HG02884 (cell line): ENCODE measurements around the gene RAB32.
"Not testable (repeated sequence)": the region's sequence is repeated elsewhere in the genome, so short reads cannot be mapped to it uniquely, and the experiment has no call there.

Experiments used
- ATAC-seq: cut with Tn5 transposase; IDR thresholded peaks from one replicate; pipeline ENCODE4 v1.9.1; 2021; ENCODE audit warnings: mild to moderate bottlenecking, moderate library complexity; ENCODE audit not compliant: unreplicated experiment

RAB32 gene

DNA sequence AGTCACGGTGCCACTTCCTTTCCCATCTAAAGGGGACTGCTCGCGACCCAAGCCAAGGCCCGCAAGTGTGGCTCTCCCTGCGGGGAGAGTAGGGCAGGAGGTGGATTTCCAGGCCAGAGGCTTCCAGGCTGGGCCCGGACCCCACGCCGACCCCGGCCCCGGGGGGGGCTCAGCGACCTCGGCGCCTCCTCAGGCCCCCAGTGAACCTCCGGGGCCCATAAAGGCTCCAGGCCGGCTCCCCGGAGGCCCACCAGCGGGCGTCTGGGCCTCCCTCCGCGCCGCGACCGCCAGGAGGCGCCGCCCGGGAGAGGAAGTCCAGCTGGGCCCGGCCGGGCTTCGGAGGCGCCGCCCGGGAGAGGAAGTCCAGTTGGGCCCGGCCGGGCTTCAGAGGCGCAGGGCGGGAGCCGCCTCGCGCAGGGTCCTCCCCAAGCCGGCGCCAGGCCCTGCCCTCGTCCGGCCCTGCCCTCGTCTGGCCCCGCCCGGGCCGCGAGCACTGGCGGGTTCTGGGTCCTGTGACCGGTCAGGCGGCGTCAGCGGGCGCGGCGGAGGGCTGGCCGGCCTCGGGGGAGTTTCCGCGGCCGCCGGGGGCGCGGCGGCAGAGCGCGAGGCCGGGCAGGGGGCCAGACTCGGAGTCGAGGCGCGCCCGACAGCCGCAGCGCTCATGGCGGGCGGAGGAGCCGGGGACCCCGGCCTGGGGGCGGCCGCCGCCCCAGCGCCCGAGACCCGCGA, at the start of gene RAB32:
RAB32 (plus strand) TSS at position 623 of the 729 bp plus-strand sequence; CDS start at position 662, 39 bp downstream.
- peak; percentile 66 for ATAC-seq

DNA sequence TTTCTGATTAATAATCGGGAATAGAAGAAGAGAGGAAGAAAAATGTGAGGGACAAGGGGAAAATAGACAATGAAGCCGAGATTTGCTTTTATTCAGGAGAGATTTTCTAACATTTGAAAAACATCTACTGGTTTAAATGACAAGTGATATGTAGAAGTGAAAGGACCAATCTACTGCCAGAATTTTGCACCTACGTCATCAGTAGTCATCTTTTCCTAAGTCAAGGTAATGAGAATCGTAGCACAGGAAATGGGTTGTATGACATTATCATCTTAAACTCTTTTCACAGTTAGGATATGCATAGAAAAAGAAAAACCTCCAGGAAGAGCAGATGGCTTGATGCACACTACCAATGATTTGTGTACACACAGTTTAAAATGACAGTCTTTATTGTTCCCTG, 45.3 kb upstream of the RAB32 start:
- no peak for ATAC-seq

DNA sequence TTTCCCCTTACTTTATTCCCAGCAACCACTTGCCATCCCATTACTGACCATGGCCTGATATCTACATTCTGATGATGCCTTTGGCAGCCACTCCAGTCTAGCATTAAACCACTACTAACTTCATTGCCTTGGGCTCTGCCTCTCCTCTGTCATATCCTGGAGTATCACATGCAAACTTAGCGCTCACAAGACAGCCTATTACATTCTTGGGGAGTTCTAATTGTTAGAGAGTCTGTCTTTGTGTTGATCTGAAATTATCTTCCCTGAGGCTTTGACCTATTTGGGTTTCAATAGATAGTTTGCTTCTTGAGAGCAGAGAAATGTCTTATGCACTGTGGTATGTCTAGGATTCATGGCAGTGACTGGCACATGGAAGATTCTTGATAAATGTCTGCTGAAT, 40.5 kb upstream of the RAB32 start:
- no peak for ATAC-seq

DNA sequence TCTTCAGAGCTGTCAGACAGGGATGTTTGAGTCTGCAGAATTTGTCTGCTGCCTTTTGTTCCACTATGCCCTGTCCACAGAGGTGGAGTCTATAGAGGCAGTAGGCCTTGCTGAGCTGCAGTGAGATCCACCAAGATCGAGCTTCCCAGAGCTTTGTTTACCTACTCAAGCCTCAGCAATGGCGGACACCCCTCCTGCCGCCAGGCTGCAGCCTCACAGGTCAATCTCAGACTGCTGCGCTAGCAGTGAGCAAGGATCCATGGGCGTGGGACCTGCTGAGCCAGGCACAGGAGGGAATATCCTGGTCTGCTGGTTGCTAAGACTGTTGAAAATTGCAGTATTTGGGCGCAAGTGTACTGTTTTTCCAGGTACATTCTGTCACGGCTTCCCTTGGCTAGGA, 28.4 kb upstream of the RAB32 start:
- no peak for ATAC-seq

DNA sequence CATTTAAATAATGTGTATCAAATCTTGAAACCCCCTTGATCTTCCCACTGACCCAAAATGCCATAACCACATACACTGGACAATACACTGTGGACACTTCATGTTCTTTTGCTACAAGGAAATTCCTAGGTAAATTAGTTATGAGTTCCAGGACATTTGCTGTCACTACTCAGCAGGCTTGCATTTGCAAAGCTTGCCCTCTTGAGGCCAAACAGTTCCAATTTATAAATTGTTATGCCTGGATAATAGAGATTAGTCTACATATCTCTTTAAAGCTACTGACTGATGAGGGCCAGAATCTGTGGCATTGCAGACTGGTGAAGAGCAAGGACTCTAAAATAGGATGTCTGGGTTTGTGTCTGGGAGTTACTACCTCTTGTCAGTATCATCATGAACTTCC, 17.4 kb upstream of the RAB32 start:
- no peak for ATAC-seq

DNA sequence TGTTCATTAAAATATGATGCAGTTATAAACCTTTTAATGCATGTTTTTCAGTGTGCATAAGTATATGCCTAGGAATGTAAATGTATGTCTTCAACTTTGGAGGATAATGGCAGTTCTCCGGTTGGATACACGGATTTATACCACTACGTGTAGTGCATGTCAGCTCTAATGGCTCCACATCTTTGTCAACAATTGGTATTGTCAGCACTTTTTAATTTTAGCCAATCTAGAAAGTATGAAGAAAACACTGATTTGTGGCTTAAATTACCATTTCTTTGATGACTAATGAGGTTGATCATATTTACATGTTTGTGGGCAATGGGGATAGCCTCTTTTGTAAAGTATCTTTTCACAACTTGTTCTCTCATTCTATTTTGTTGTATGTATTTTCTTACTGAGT, 10.9 kb upstream of the RAB32 start:
- ATAC-seq: no peak

DNA sequence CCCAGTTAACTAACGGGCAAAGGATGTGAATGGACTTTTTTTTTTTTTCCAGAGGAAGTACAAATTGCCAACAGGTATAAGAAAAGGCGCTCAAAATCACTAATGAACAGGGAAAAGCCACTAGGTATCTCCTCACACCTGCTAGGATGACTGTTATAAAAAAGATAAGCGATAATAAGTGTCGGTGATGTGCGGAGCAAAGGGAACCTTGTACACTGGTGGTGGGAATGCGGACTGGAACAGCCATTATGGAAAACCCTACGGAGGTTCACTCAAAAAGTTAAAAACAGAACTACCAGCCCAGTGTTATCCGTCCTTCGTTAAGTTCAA, 787 bp upstream of the RAB32 start:
- no peak for ATAC-seq

DNA sequence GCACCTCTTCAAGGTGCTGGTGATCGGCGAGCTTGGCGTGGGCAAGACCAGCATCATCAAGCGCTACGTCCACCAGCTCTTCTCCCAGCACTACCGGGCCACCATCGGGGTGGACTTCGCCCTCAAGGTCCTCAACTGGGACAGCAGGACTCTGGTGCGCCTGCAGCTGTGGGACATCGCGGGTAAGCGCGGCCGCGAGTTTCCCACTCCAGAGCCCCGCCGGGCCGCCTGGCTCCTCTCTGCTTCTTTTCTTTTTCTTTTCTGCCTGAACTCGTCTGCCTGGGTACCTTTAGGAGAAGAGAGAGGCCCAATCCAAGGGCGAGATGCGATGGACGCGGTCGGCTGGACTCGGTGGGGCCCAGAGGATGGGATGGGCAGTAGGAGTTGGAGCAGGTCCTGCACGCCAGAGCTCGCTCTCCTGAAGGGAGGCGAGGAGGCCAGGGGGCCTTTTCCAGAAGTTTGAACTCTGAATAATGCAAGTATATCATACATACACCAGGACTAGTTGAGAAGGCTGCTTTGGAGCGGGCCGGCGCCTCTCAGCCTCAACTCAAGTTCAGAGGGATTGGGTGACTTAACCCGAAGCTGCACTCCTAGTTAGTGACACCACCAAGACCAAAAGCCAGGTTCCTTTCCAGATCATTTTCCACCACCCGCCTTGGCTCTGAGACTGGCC, 445 bp downstream of the RAB32 start:
- no peak for ATAC-seq

DNA sequence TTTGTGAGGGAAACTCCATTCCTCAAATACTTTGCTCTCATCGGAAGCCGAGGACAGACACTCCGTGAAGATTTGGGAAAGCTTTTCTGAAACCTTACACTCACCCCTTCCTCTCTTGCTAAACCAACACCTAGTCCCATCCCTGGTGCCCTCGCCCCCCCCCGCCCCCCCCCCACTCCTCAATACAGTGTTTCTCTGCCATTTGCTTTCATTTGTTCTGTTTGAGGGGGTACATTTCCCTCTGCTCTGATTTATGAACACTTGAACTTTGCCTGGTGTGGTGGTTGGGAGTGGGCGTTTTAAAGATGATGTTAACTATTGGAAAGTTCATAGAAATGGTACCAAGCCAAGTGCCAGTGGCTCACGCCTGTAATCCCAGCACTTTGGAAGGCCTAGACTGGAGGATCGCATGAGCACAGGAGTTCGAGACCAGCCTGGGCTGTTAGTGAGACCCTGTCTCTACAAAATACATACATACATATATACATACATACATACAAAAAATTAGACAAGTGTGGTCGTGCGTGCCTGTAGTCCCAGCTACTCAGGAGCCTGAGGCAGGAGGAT, 1.1 kb downstream of the RAB32 start:
- ATAC-seq: no peak

DNA sequence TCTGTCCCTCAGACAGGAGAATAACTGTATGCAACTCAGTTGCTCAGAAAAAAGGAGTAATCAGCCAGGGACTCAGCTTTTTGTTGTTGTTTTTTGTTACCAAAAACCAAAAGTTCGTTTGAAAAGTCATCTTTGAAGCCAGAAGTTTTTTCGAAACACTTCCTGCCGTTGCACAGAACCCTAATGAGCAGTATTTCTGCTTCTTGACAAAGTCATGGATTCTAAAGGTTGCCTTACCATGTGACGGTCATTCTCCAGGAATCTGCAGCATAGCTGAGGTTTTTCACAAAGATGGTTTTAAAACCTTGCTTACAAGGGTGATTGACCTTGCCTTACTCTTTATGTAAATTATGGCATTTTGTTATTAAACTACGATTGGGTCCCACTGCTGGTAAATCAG, 1.9 kb downstream of the RAB32 start:
- no peak for ATAC-seq

DNA sequence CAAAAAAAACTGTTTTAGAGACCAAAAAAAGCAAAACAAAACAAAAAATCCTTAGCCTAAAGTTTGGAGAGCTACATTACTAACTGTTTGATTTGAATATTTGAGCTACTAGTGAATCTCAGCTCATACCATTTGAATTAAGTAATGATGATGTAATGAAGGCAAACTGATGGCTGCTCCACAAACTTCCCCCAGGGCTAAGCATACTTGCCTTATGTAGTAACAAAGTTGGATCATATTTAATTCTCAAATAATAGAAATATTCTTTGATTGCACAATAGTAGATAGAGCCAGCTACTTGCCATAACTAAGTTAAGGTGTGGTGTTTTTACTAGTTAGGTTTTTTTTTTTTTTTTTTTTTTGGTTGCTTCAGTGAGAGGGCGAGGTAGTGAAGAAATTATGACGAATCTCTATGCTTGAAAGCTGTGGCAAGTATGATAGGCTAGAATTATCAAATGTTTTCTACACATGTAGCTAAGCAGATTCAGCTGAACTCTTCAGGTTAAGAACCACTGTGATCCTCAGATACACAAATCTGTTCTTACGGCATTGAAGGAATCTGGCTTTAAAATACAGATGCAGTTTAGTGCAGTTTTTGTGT, 2.9 kb downstream of the RAB32 start:
- ATAC-seq: no peak

DNA sequence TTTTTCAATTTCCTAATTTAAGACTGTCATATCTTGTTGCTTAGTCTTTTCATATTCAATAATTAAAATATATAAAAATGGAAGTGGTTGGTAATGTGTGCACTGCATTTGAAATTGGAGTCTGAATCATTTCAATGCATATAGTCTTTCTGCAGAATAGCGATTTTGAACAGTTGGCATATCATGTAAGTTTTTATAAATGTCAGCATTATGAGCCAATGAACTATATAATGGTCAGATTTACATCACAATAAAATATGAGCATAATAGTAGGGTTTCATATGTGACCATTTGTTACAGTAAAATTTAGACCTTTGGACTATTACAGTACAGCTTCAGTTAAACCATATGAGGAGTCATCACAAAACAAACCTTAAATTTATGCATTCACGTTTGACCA, 4.3 kb downstream of the RAB32 start:
- ATAC-seq: no peak

DNA sequence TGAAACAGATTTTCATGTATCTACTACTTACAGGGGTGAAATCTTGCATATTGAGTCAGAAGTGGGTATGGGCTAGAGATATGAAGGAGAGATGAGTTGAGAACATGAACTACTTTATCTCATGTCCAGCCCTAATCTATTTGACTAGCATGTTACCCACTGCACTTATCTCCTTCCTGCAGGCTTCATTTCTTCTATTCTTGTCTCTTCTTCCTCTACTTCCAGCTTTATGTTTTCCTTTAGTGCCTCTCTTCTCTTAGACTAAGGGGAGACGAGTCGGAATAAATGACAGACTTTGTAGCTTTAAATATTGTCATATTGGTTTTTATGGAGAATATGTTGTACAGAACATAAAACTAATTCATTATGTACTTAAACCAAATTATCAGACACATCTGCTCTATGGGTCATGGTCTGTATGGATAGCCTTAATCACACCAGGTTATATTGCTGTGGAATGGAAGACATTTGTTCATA, 5.3 kb downstream of the RAB32 start:
- no peak for ATAC-seq

DNA sequence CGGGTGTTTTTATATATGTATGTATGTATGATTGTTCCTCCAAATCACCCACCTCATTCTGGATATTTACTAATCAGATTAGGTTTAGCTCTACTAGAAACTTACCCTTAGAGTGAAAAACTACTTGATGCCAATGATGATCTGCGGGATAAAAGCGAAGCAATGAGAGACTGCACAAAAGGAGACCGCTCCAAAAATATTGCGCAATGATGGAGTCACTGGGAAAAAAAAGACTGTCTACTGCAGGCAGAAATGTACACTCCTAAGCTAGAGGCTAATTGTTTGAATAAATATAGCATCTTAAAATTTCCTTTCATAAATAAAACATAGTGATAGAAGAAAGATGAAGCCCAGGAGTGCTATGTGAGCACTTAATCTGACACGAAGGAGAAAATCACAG, 7.3 kb downstream of the RAB32 start:
- ATAC-seq: no peak

DNA sequence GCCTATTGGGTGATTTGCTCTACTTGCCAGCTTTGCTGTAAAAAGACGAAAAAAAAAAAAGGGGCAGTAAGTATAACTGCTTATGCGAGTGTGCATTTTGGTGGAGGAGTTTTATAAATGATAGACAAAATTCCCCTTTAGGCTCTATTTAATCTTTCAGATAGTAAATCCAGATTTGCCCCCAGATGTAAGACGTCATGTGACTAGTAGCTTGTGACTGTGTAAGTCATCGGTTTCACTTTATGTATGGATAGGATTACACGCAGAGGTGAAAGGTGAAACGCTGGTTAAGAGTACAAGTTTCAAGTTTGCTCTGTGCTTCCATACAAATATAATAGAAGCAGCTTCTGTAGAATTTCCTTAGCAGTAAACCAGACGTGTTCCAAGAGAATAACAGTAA, 7.9 kb downstream of the RAB32 start:
- no peak for ATAC-seq

DNA sequence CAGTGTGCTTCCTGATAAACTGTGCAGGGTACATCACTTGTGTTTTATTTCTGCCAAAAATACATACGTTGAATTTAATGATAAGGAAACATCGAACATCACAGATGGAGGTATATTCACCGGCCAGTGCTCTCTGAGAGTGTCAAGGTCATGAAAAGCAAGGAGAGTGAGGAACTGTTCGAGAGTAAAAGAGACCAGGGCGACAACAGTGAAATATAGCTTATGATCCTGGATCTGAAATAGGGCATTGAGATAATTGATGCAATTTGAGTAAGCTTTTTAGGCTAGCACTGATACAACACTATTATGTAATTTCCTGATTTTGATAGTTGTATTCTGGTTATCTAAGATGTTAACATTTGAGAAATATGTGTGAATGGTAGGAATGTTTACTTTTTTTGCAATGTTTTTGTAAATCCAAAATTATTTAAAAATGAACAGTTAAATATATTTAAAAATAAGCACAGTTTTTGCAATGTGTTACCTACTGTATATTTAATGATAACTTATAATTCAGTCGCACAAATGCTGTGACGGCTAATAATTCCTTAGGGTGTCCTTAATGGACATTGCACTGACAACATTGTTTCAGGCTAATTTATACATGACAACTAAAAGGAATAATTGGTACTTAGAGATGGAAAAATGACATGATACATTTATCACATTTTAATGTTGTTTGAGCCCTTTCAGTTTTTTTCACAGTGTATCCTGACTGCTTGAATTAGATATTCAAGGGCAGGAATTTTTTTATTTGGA, 9.9 kb downstream of the RAB32 start:
- ATAC-seq: no peak

DNA sequence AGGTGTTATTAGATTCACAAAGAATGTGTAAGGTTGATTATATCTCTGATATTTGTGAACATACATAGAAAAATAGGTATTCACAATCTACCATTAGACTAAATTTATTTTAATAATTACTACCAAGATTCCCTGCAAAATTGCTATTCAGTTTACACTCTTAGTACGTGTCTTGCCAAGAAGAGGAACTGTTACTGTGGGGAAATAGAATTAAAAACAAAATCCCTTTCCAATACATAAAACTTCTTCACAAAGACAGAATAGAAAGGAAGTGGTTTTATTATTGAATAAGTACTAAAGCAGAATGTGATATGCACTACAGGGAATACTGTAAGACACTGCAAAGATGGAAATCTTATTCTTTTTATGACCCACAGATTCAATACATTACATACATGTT, 17.0 kb downstream of the RAB32 start:
- ATAC-seq: no peak

DNA sequence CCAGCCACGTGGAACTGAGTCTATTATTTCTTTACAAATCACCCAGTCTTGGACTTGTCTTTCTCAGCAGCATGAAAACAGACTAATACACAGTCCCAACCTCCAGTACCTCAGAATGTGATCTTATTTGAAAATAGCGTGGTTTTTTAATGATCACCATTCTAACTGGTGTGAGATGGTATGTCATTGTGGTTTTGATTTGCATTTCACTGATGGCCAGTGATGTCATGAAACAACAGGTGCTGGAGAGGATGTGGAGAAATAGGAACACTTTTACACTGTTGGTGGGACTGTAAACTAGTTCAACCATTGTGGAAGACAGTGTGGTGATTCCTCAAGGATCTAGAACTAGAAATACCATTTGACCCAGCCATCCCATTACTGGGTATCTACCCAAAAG, 23.0 kb downstream of the RAB32 start:
- not testable (repeated sequence) for ATAC-seq

DNA sequence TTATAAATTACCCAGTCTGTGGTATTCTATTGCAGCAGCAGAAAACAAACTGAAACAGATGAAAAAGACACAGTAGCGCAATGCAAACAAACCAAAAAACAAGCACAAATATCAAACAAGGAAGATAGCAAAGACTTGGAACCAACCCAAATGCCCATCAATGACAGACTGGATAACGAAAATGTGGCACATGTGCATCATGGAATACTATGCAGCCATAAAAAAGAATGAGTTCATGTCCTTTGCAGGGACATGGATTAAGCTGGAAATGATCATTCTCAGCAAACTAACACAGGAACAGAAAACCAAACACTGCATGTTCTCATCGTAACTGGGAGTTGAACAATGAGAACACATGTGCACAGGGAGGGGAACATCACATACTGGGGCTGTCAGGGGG, 25.0 kb downstream of the RAB32 start:
- ATAC-seq: not testable (repeated sequence)

DNA sequence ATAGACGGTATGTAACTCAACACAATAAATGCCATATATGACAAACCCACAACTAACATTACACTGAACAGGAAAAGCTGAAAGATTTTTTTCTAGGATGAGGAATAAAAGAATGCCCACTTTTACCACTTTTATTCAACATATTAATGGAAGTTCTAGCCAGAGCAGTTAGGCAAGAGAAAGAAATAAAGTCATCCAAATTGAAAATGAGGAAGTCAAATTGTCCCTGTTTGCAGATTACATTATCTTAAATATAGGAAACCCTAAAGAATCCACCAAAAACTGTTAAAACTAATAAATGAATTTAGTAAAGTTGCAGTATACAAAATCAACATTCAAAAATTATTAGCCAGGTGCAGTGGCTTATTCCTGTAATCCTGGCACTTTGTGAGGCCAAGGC, 30.6 kb downstream of the RAB32 start:
- ATAC-seq: no peak

DNA sequence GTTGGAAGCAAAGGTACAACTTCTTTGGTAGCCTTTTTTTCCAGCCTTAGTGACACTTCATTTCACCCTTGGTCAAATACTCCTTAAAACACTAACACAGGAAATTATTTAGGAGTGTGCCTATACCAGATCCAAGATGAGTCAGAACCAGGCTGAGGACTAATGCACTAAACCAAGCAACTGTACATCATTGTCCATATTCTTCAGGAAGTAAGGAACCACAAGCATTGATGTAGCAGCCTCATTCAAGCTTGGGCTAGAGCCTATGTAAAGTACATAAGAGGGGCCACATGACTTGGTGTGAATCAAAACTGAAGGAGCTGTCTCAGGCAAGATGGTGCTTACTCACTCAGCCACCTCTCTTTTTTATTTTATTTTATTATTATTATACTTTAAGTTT, 34.4 kb downstream of the RAB32 start:
- ATAC-seq: no peak
